ENCODE results near the gene STAU1. TPM values are rescaled to one million over a fixed set of nuclear protein-coding genes. Genes with fewer than 3 reads are reported as not detected.
"Not testable (repeated sequence)": the region's sequence is repeated elsewhere in the genome, so short reads cannot be mapped to it uniquely, and the experiment has no call there.

STAU1 gene
- total RNA-seq, 1 donor from 2014 or later: 70.8 TPM

DNA sequence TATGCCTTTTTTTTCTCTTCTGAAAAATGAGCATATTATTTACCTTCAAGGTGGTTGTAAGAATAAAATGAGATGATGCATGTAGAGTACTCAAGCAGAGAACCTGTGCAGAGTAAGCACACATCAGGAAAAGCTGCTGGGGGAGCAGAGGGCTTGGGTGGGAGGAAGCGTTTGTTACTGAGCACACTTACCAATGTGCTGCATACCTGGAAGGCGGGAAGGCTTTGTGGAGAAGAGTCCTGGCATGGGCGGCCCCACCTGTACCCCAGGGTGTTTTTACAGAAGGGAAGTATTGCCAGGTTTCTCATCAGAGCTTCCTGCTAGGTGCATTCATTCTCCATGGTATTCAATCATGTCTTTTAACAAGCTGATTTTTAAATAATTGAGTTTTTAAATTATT, 89.1 kb downstream of the STAU1 start:
- Mint-ChIP-seq H3K4me3 (no peak overlapping the region), H3K36me3 (peaks cover 61% of the 10 kb centered on the region), H3K9me3 (no peaks in the 10 kb centered on the region), H3K27me3 (ENCODE audit: low read depth) (no peaks in the 10 kb centered on the region), H3K27ac (no peak overlapping the region), H3K4me1 (no peaks in the 10 kb centered on the region)
- TF ChIP-seq, protein P1, sequence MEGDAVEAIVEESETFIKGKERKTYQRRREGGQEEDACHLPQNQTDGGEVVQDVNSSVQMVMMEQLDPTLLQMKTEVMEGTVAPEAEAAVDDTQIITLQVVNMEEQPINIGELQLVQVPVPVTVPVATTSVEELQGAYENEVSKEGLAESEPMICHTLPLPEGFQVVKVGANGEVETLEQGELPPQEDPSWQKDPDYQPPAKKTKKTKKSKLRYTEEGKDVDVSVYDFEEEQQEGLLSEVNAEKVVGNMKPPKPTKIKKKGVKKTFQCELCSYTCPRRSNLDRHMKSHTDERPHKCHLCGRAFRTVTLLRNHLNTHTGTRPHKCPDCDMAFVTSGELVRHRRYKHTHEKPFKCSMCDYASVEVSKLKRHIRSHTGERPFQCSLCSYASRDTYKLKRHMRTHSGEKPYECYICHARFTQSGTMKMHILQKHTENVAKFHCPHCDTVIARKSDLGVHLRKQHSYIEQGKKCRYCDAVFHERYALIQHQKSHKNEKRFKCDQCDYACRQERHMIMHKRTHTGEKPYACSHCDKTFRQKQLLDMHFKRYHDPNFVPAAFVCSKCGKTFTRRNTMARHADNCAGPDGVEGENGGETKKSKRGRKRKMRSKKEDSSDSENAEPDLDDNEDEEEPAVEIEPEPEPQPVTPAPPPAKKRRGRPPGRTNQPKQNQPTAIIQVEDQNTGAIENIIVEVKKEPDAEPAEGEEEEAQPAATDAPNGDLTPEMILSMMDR (IDR thresholded peaks at IDR 0.05; ENCODE audit: unreplicated experiment): no peak
- DNase-seq (ENCODE audit: low spot score in 2 of 2, unreplicated experiment in 2 of 2): no peak

DNA sequence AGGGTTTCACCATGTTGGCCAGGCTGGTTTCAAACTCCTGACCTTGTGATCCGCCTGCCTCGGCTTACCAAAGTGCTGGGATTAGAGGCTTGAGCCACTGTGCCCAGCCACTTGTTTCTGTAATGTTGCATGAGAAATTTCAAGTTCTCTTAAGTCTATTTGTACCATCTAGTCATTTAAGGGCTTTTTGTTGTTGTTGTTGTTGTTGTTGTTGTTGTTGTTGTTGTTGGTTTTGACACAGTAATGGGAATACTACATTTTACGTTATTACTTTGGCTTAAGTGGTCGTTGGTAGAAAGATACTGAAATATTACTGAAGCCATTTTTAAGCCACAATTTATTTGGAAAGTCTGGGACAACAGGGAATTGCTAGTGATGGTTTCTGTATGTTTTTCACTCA, 90.0 kb downstream of the STAU1 start:
- H3K36me3 Mint-ChIP-seq: peaks cover 57% of the 10 kb centered on the region
- no peak overlapping the region for H3K4me3 Mint-ChIP-seq
- H3K9me3 Mint-ChIP-seq: no peaks in the 10 kb centered on the region
- H3K27ac Mint-ChIP-seq: peak overlapping the region; percentile 47
- TF ChIP-seq, protein P1 (IDR thresholded peaks at IDR 0.05; ENCODE audit: unreplicated experiment): no peak
- no peaks in the 10 kb centered on the region for H3K27me3 Mint-ChIP-seq (ENCODE audit: low read depth)
- no peaks in the 10 kb centered on the region for H3K4me1 Mint-ChIP-seq
- DNase-seq (ENCODE audit: low spot score in 2 of 2, unreplicated experiment in 2 of 2): no peak

DNA sequence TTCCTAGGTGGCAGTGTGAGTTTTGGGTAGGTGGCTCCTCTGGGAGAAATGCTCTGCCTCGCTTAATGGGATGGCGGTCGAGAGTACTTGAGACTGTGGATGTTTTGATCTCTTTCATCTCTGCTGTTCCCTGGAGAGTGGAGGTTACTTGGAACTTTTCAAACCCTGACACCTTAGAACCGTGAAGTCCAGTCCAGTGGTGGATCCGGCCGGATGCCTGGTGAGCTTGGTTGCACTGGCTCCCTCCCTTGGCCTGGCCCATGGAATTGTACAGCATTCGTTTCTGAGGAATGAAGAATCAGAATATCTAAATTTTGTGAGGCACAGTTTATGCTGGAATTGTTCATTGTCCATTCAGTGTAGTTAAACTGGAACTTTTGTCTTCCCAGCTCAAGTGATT, 91.0 kb downstream of the STAU1 start:
- H3K9me3 Mint-ChIP-seq: no peaks in the 10 kb centered on the region
- TF ChIP-seq, protein P1 (IDR thresholded peaks at IDR 0.05; ENCODE audit: unreplicated experiment): no peak
- H3K4me1 Mint-ChIP-seq: no peaks in the 10 kb centered on the region
- no peak overlapping the region for H3K4me3 Mint-ChIP-seq
- no peaks in the 10 kb centered on the region for H3K27me3 Mint-ChIP-seq (ENCODE audit: low read depth)
- no peak overlapping the region for H3K27ac Mint-ChIP-seq
- peaks cover 51% of the 10 kb centered on the region for H3K36me3 Mint-ChIP-seq
- no peak for DNase-seq (ENCODE audit: low spot score in 2 of 2, unreplicated experiment in 2 of 2)

DNA sequence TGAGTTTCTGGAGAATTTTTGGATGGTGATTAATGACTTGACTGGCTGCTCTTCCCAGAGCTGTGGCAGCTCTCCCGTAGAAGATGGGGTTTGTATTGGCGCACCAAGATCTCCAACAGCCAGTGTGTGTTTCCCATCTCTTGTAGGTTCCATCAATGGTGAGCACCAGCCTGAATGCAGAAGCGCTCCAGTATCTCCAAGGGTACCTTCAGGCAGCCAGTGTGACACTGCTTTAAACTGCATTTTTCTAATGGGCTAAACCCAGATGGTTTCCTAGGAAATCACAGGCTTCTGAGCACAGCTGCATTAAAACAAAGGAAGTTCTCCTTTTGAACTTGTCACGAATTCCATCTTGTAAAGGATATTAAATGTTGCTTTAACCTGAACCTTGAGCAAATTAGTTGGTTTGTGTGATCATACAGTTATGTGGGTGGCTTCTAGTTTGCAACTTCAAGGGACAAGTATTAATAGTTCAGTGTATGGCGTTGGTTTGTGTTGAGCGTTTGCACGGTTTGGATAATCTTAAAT, 91.9 kb downstream of the STAU1 start:
- Mint-ChIP-seq H3K4me1 (no peaks in the 10 kb centered on the region), H3K36me3 (peaks cover 47% of the 10 kb centered on the region), H3K9me3 (no peaks in the 10 kb centered on the region), H3K4me3 (no peak overlapping the region), H3K27ac (no peak overlapping the region), H3K27me3 (ENCODE audit: low read depth) (no peaks in the 10 kb centered on the region)
- TF ChIP-seq, protein P1 (IDR thresholded peaks at IDR 0.05; ENCODE audit: unreplicated experiment): no peak
- no peak for DNase-seq (ENCODE audit: low spot score in 2 of 2, unreplicated experiment in 2 of 2)

DNA sequence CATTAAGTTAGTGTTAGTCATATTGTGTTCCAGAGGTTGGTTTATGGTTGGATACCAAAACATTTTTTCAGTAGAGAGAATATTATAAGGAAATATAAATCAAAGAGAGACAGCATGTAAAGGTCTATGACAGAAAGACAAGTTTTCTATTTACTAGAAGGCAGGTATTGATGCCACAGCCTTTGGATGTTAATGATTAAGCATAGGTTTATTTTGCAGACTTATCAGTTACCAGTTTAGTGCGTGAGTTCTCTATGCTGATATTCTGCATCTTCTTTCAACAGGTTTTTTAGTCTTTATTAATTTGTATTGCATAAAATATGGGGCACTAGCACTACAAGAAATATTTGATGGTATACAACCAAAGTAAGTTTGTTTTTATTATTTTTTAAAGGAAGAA, 96.4 kb downstream of the STAU1 start:
- TF ChIP-seq, protein P1 (IDR thresholded peaks at IDR 0.05; ENCODE audit: unreplicated experiment): no peak
- no peak overlapping the region for H3K27ac Mint-ChIP-seq
- H3K36me3 Mint-ChIP-seq: peaks cover 40% of the 10 kb centered on the region
- no peak for DNase-seq (ENCODE audit: low spot score in 2 of 2, unreplicated experiment in 2 of 2)
- H3K9me3 Mint-ChIP-seq: no peaks in the 10 kb centered on the region
- no peaks in the 10 kb centered on the region for H3K27me3 Mint-ChIP-seq (ENCODE audit: low read depth)
- H3K4me1 Mint-ChIP-seq: no peaks in the 10 kb centered on the region
- no peak overlapping the region for H3K4me3 Mint-ChIP-seq

DNA sequence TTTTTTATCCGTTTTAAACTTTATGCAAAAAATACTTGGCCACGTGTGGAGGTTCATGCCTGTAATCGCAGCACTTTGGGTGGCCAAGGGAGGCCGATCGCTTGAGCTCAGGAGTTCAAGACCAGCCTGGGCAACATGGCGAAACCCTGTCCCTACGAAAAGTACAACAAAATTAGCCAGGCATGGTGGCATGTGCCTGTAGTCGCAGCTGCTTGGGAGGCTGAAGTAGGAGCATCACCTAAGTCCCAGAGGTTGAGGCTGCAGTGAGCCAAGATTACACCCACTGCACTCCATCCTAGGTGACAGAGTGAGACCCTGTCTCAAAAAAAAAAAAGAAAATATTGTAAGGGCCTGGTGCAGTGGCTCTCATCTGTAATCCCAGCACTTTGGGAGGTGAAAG, 97.0 kb downstream of the STAU1 start:
- Mint-ChIP-seq H3K36me3 (peaks cover 37% of the 10 kb centered on the region), H3K27ac (no peak overlapping the region), H3K9me3 (no peaks in the 10 kb centered on the region), H3K4me3 (no peak overlapping the region), H3K4me1 (no peaks in the 10 kb centered on the region), H3K27me3 (ENCODE audit: low read depth) (no peaks in the 10 kb centered on the region)
- DNase-seq (ENCODE audit: low spot score in 2 of 2, unreplicated experiment in 2 of 2): no peak
- TF ChIP-seq, protein P1 (IDR thresholded peaks at IDR 0.05; ENCODE audit: unreplicated experiment): no peak

DNA sequence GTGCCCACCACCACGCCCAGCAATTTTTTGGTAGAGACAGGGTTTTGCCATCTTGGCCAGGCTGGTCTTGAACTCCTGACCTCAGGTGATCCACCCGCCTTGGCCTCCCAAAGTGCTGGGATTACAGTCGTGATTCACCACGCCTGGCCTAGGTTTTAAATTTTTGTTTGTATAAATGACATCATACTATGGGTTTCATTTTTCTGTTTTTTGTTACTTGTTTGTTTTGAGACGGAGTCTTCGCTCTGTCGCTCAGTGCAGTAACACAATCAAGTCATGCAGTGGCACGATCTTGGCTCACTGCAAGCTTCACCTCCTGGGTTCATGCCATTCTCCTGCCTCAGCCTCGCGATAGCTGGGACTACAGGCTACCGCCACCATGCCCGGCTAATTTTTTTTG, 105.8 kb downstream of the STAU1 start:
- H3K9me3 Mint-ChIP-seq; H3K27me3 Mint-ChIP-seq (ENCODE audit: low read depth); H3K4me1 Mint-ChIP-seq; H3K27ac Mint-ChIP-seq; H3K4me3 Mint-ChIP-seq; DNase-seq (ENCODE audit: low spot score in 2 of 2, unreplicated experiment in 2 of 2): not testable (repeated sequence)
- peaks cover 46% of the 10 kb centered on the region for H3K36me3 Mint-ChIP-seq

All from mesothelial cell of epicardium (in vitro differentiated cells).